ENCODE results near the gene LRRC25.

LRRC25 gene

GRCh38 chr19:18437491-18438330 is 40.3 kb upstream of the LRRC25 start, which contains the start of gene ISYNA1:
Gene ISYNA1 (minus strand): TSS chr19:18438133. CDS start chr19:18437979, 154 bp downstream.
- POLR2A ChIA-PET, result interaction anchor here (0.7 to 1.8 kb wide), 8 partner anchors 9 to 156 kb away, joined by 3 to 6 read pairs (median 4); partner anchors contain the start of genes JUND and SSBP4
- Histone ChIP-seq H3K9me3 (ENCODE audit: control insufficient read depth, insufficient read depth, low read depth, low read length) (no peaks in the 10 kb centered on the region), H3K4me1 (ENCODE audit: control insufficient read depth, insufficient read depth, low read length) (peaks cover 17% of the 10 kb centered on the region), H3K4me3 (ENCODE audit: low read depth, low read length) (peak within 1 kb of the TSS; percentile 56), H3K27ac (ENCODE audit: extremely low read depth, low read depth, low read length) (peak within 1 kb of the TSS; percentile 94), H3K36me3 (ENCODE audit: control insufficient read depth in 2 of 2, insufficient read depth in 1 of 2, low read length in 2 of 2) (peaks cover 5 to 24% of the 10 kb centered on the region in 2 experiments; a peak in 2 of 3 replicates)
- CTCF ChIA-PET, result no interaction called here
- 0 out of 2 replicates have a peak, but pooled peaks have one; percentile 21 for TF ChIP-seq ZNF639 (tag by site-specific recombination; IDR thresholded peaks at IDR 0.05)
- peak; percentile 62 for TF ChIP-seq EGR2 (tag by site-specific recombination; IDR thresholded peaks at IDR 0.05; ENCODE audit: low read depth)
- no peak for TF ChIP-seq ZNF571 (tag by site-specific recombination; IDR thresholded peaks at IDR 0.05)
- peak; percentile 53; the same call in 1 of the 2 replicates for TF ChIP-seq BCL11A (tag by site-specific recombination; IDR thresholded peaks at IDR 0.05; ENCODE audit: low read depth)
- no peak for TF ChIP-seq ZNF529 (tag by site-specific recombination; IDR thresholded peaks at IDR 0.05; ENCODE audit: insufficient replicate concordance)
- TF ChIP-seq GFI1B (tag by site-specific recombination; IDR thresholded peaks at IDR 0.05), result no peak
- peak; percentile 44; the same call in 1 of the 2 replicates for TF ChIP-seq ZNF777 (tag by site-specific recombination; IDR thresholded peaks at IDR 0.05; ENCODE audit: borderline replicate concordance)
- no peak for TF ChIP-seq ZNF521 (tag by site-specific recombination; IDR thresholded peaks at IDR 0.05)
- no peak for TF ChIP-seq ZNF280D (tag by site-specific recombination; IDR thresholded peaks at IDR 0.05)
- no peak for TF ChIP-seq ZNF488 (tag by site-specific recombination; IDR thresholded peaks at IDR 0.05)
- TF ChIP-seq ZNF221 (tag by site-specific recombination; IDR thresholded peaks at IDR 0.05; ENCODE audit: borderline replicate concordance), result no peak
- TF ChIP-seq ZSCAN16 (tag by site-specific recombination; IDR thresholded peaks at IDR 0.05), result no peak
- no peak for TF ChIP-seq ZNF155 (tag by site-specific recombination; IDR thresholded peaks at IDR 0.05)
- no peak for TF ChIP-seq MEIS1 (CRISPR knock-in tag; IDR thresholded peaks at IDR 0.05; ENCODE audit: borderline replicate concordance)
- TF ChIP-seq SP7 (tag by site-specific recombination; IDR thresholded peaks at IDR 0.05), result peak; percentile 14; the same call in 1 of the 2 replicates
- no peak for TF ChIP-seq ZNF48 (tag by site-specific recombination; IDR thresholded peaks at IDR 0.05)
- no peak for TF ChIP-seq YY2 (tag by site-specific recombination; IDR thresholded peaks at IDR 0.05)
- no peak for TF ChIP-seq ZNF621 (tag by site-specific recombination; IDR thresholded peaks at IDR 0.05)
- peak; percentile 78; the same call in 1 of the 2 replicates for TF ChIP-seq ZNF391 (tag by site-specific recombination; IDR thresholded peaks at IDR 0.05; ENCODE audit: borderline replicate concordance, low read depth)
- no peak for TF ChIP-seq ZNF701 (tag by site-specific recombination; IDR thresholded peaks at IDR 0.05)
- TF ChIP-seq ZNF157 (tag by site-specific recombination; IDR thresholded peaks at IDR 0.05), result no peak
- peak; percentile 59 for TF ChIP-seq ZBTB48 (tag by site-specific recombination; IDR thresholded peaks at IDR 0.05)
- TF ChIP-seq ZBTB6 (tag by site-specific recombination; IDR thresholded peaks at IDR 0.05), result 0 out of 2 replicates have a peak, but pooled peaks have one; percentile 8
- no peak for TF ChIP-seq ZNF560 (tag by site-specific recombination; IDR thresholded peaks at IDR 0.05; ENCODE audit: borderline replicate concordance)
- no peak for TF ChIP-seq ZNF354C (tag by site-specific recombination; IDR thresholded peaks at IDR 0.05; ENCODE audit: borderline replicate concordance, low read depth)
- no peak for TF ChIP-seq ZNF404 (tag by site-specific recombination; IDR thresholded peaks at IDR 0.05)
- TF ChIP-seq ZNF37A (tag by site-specific recombination; IDR thresholded peaks at IDR 0.05), result no peak
- no peak for TF ChIP-seq ZFP37 (tag by site-specific recombination; IDR thresholded peaks at IDR 0.05)
- no peak for TF ChIP-seq ZFP41 (tag by site-specific recombination; IDR thresholded peaks at IDR 0.05; ENCODE audit: borderline replicate concordance)
- no peak for TF ChIP-seq ZNF292 (tag by site-specific recombination; IDR thresholded peaks at IDR 0.05; ENCODE audit: borderline replicate concordance, low read depth)
- TF ChIP-seq ZNF837 (tag by site-specific recombination; IDR thresholded peaks at IDR 0.05), result 0 out of 2 replicates have a peak, but pooled peaks have one; percentile 54

All from HEK293 (cell line).